Measurements from ENCODE around the gene CTNNBIP1.

DNA sequence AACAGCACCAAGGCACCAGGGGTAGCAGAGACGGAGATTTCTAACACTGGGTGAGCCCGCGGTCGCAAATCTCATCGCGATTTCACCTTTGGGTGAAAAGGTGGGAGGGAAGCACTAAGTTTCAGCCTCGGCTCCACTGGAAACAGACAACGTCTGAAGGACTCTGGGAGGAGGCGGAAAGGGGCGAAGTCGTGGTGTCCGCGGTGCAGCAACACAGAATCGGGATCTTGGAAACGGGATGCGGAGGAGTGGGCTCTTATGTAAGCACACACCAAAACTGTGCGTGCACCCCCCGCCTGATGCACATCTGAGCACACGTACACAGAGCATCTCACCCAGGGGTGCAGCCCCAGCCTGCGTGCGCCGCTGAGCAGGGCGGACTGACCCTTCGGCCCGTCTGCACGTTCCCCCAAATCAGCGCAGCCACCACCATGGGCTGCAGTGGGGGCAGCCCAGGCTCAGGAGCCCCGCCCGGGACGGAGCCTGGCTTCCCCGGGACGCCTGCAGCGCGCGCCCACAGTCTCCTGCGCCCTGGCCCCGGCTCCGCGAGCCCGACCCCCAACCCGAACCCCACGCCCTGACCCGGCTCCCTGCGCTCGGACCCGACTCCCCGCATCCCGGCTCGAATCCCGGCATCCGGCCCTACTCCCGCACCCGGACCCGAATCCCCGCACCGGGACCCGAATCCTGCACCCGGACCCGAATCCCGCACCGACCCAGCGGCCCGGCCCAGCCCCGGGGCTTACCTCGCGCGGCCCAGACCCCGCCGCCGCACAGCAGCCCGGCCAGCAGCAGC, 87.0 kb downstream of the CTNNBIP1 start:
- TF ChIP-seq, protein P1, sequence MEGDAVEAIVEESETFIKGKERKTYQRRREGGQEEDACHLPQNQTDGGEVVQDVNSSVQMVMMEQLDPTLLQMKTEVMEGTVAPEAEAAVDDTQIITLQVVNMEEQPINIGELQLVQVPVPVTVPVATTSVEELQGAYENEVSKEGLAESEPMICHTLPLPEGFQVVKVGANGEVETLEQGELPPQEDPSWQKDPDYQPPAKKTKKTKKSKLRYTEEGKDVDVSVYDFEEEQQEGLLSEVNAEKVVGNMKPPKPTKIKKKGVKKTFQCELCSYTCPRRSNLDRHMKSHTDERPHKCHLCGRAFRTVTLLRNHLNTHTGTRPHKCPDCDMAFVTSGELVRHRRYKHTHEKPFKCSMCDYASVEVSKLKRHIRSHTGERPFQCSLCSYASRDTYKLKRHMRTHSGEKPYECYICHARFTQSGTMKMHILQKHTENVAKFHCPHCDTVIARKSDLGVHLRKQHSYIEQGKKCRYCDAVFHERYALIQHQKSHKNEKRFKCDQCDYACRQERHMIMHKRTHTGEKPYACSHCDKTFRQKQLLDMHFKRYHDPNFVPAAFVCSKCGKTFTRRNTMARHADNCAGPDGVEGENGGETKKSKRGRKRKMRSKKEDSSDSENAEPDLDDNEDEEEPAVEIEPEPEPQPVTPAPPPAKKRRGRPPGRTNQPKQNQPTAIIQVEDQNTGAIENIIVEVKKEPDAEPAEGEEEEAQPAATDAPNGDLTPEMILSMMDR (IDR thresholded peaks at IDR 0.05 in 8 of 11, conservative IDR thresholded peaks at IDR 0.05 in 3 of 11): no peak
- TF ChIP-seq POLR2A (IDR thresholded peaks at IDR 0.05): no peak

All from spleen (tissue), 7 donors.